Vagina (tissue), 2 donors: Measurements from ENCODE around the gene TNFRSF13B.

Source experiments
- CTCF ChIP-seq, 3 experiments: fragments of 450-650 bp in 2 of 3; fragments of 200-600 bp in 1 of 3; sonication (generic) in 1 of 3; IDR thresholded peaks; one replicate each; pipeline ENCODE4 v1.5.1; 2017 to 2019; ENCODE audit warnings: antibody characterized with exemption in 3 of 3, mild to moderate bottlenecking in 2 of 3, moderate library complexity in 2 of 3
- POLR2A ChIP-seq, 2 donors: fragments of 450-650 bp; IDR thresholded peaks; one replicate each; pipeline ENCODE4 v1.6.1; 2017; ENCODE audit warnings: antibody characterized with exemption in 2 of 2, mild to moderate bottlenecking in 2 of 2, moderate library complexity in 2 of 2
- POLR2AphosphoS5 ChIP-seq, 2 donors: sonication (generic); formaldehyde crosslinking; IDR thresholded peaks; one replicate each; pipeline ENCODE4 v1.9.0; 2017; ENCODE audit warnings: antibody characterized with exemption in 2 of 2, mild to moderate bottlenecking in 2 of 2, low read depth in 1 of 2; ENCODE audit not compliant: insufficient read depth in 1 of 2

- peak; percentile 93 to 97 (median 93) for TF ChIP-seq CTCF (IDR thresholded peaks at IDR 0.05)
- peak; percentile 36 to 39 for TF ChIP-seq POLR2AphosphoS5 (IDR thresholded peaks at IDR 0.05; ENCODE audit: insufficient read depth in 1 of 2, low read depth in 1 of 2)
- no peak for TF ChIP-seq POLR2A (IDR thresholded peaks at IDR 0.05)
Observed at GRCh38 chr17:17001874-17002520, 30.1 kb upstream of the TNFRSF13B start.
